ENCODE data around the gene SCRN3. TPM values are rescaled to one million over a fixed set of nuclear protein-coding genes. Genes with fewer than 3 reads are reported as not detected.

SCRN3 gene
- total RNA-seq, 1 donor from 2014 or later, result 41.2 TPM

DNA sequence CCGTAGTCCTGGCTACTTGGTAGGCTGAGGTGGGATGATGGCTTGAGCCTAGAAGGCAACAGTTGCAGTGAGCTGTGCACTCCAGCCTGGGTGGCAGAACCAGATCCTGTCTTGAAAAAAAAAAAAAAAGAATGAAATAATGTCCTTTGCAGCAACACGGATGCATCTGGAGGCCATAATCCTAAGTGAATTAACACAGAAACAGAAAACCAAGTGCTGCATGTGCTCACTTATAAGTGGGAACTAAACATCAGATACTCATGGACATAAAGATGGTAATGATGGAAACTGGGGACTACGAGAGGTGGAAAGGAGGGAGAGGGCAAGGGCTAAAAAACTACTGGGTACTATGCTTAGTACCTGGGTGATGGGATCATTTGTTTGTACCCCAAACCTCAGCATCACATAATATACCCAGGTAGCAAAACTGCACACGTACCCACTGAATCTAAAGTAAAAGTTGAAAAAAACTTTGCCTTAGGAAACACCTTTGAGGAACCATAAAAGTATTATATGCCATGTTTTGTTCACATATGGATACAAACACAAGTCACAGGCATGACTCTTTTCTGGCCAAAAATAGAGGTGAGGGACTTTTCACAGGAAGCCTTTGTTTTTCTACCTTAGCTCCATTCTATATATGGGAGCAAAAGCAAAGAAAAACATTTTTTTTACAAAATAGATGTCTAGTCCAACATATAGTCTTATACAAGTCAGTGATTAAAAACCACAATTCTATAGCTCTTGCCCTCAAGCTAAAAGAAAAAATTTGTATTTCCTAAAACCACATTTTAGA, 54.7 kb downstream of the SCRN3 start:
- ATAC-seq (ENCODE audit: poor library complexity), result no peak
- intact Hi-C loops (cut with DNase I), result no loop called here

DNA sequence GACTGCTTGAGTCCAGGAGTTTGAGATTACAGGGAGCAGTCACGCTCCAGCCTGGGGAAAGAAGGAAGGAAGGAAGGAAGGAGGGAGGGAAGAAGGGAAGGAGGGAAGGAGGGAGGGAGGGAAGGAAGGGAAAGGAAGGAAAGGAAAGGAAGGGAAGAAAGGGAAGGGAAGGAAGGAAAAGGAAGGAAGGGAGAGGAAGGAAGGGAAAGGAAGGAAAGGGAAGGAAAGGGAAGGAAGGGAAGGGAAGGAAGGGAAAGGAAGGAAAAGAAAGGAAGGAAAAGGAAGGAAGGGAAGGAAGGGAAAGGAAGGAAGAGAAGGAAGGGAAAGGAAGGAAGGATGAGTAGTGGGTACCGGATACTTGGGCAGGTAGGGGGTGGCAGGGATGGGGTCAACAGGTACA, 59.0 kb downstream of the SCRN3 start:
- no peak for DNase-seq
- no peak for ATAC-seq (ENCODE audit: poor library complexity)
- intact Hi-C loops (cut with DNase I), result no loop called here

More for the DNA sequence above, 54.7 kb downstream of the SCRN3 start:
- DNase-seq, result no peak

DNA sequence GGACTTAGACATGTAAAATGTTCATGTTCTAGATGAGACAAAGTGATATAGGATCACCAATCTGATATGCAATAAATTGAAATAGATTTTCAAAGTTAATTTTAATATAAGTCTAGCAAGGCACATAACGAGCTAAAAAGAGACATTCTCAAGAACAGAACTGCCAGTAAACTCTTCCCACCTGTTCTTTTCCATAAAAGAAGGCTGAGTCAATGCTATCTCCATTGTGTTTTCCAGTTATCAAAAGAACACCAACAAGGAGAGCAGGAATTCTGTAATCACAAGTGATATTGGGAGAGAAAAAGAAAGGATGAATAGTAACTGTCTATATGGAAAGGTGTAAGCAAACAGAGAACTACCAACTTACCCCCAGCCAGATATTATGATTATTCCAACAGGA, 65.7 kb downstream of the SCRN3 start:
- DNase-seq (no peak), ATAC-seq (ENCODE audit: poor library complexity) (no peak)
- intact Hi-C loops (cut with DNase I), result loop anchor here (5.0 kb wide), 2 partner anchors 141 to 226 kb away; no protein-coding TSS in a partner anchor

DNA sequence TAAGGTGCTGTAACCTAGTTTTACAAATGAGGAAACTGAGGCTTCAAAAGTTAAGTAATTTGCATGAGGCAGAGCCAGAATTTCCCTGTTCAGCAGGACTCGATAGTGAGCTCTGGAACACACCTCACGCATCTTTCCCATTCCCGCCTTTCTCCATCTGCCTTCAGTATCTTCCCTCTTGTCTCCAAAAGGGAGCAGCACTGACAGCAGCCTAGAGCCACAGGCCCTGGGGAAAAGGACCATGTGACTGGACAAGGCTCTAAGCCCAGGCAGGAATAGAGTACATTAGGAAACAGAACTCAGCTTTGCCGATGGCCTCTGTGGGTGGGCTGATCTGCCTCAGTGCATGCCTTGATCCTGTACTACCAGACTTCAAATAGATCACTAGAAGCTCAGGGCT, 69.8 kb downstream of the SCRN3 start:
- intact Hi-C loops (cut with DNase I), result no loop called here
- DNase-seq (no peak), ATAC-seq (ENCODE audit: poor library complexity) (no peak)

DNA sequence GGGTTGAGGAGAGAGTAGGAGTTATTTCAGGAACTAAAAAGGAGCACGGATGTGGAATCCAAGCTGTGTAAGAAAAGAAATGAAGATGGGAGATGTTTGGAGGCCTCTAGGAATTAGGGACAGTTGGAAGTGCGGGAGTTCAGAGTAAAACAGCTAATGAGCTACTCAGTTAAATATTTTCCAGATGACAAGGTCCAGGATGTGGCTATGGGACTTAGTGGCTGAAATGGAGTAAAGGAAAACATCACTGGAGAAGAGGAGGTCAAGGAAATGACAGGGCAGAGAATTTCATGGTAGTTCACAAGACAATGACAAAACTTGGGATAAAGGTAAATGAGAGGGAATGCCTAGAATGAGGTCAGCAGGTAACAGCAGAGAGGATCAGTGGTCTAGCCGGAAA, 78.3 kb downstream of the SCRN3 start:
- ATAC-seq (ENCODE audit: poor library complexity), result no peak
- no peak for DNase-seq
- intact Hi-C loops (cut with DNase I), result no loop called here

DNA sequence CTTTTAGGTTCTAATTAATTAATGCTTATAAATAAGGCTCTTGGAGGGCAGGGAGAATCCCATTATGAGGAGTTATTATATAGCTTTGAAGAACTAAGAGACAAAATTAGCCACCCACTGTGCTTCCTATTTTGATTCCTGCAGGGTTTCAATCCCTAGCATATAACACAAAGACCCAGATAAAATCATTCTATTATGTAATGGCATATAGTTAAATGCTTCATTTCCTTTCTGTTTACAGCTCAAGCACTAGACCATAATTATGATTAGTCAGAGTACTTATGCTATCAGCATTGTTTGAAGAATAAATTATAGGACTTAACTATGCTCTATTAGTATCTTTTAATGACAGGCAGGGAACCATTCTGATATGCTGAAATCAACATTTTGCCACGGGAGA, 82.2 kb downstream of the SCRN3 start:
- intact Hi-C loops (cut with DNase I), result no loop called here
- DNase-seq (no peak), ATAC-seq (ENCODE audit: poor library complexity) (no peak)

Other genes with a start within 250 kb of the SCRN3 start
- gene OLA1, start 147.2 kb upstream of the SCRN3 start, total RNA-seq, result 71.3 TPM
- not detected for gene SP9, start 60.8 kb upstream of the SCRN3 start, total RNA-seq
- 14.7 TPM for gene GPR155, start 91.3 kb downstream of the SCRN3 start, total RNA-seq
- 16.3 TPM for gene WIPF1, start 202.1 kb downstream of the SCRN3 start, total RNA-seq